GM10847 (cell line): Measurements from ENCODE around the gene DUSP6.

Experiments
- POLR2A ChIP-seq: IDR thresholded peaks from 2 replicates; pipeline ENCODE4 v1.6.1; 2011; ENCODE audit not compliant: insufficient read length; ENCODE audit errors: extremely low read depth

Gene DUSP6

GRCh38 chr12:89328151-89329030 lies 23.9 kb downstream of the DUSP6 start:
- no peak for TF ChIP-seq POLR2A

DNA sequence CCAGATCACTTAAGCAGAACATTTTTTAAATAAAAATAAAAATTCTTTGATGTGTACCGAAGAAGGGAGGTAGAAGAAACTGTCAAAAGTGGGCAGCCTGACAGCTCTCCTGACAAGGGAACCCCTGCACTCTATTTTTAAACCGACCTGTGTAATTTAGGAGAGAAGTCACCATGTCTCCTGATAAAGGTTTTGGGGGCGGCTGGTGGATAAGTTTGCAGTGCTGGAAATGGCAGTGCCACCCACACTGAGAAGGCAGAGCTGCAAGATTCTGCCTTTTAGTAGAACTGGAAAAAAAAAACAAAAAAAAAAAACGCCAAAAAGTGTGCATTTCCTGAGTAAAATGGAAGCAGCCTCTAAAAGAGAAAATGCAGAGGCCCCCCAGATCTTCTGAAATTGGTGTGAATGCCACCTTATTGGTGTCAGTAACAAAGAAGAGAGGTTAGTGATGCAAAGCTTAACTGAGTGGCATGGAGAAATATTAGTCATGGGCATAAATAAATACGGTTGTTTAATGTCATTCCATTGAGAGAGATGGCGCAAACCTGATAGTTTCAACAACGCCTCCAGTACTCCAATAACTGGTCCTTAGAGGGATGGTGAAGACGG lies 24.7 kb downstream of the DUSP6 start:
- no peak for TF ChIP-seq POLR2A

DNA sequence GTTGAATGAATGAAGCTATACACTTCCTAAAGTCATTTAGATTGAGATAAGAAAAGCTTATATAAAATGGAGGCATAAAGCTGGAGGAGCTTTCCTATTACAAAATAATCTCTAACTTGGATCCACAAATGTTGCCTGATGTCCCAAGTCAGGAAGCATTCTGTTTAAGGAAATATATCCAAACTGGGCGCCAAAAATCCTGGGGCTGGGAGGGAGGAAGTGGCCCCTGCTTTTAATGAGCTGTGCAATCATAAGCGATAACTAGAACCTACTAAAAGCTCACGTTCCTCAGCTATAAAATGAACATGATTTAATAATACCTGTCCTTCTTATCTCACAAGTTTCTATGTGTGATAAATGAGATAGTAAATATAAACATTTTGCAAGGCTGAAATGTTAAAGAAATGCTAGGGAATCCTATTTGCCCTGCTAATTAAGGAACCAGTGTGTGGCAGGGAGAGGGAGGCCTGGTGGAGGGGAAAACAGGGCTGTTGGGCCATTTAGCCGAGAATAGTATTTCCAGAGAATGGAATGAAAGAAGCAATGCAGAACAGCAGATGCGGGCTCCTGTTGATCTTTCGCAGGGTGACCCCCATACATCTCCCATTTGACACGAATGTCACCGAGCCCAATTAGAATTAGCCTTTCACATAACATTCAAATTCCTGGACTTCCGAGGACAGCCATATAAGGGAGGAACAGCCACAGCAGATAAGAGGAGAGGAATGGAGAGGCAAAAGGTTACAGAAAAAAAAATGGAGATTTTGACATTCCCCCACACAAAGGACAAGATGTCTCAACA lies 25.9 kb downstream of the DUSP6 start:
- TF ChIP-seq POLR2A = no peak

DNA sequence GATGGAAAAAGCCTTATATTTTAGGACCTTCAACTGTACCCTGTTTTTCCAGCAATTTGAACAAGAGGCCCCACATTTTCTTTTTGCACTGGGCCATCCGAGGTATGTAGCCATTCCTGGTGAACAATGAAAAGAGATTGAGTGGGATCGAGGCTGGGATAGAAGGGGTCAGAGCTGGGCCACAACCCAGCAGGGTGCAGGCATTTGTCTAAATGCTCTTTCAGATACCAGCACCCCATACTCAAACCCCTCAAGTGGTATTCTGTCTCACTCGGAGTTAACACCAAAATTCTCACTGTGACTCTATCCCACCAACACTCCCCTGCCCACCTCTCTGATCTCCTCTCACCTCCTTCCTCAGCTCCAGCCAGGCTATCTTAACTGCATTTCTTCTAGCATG lies 26.8 kb downstream of the DUSP6 start:
- TF ChIP-seq POLR2A = no peak

DNA sequence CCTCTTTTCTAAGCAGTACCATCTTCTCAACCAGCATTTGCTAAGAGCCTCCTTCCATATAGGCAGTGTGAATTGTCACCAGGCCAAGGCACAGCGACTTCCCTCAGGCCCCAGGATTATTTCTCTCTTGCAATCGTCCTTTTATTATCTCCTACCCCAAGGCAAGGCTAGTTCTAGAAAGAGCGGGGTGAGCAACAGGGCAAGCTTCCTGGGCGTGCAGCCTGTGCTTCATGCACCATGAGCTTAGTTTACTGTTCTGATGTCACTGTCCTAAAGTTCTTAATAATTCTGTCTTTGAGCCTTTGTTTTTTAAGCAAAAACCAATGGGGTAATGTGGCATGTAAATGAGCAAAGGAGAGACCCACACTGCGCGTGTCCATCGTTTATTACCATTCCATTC lies 27.9 kb downstream of the DUSP6 start:
- no peak for TF ChIP-seq POLR2A

- no peak for TF ChIP-seq POLR2A
Observed at GRCh38 chr12:89323568-89324218, 28.6 kb downstream of the DUSP6 start.

GRCh38 chr12:89320735-89321134 lies 31.6 kb downstream of the DUSP6 start:
- no peak for TF ChIP-seq POLR2A

DNA sequence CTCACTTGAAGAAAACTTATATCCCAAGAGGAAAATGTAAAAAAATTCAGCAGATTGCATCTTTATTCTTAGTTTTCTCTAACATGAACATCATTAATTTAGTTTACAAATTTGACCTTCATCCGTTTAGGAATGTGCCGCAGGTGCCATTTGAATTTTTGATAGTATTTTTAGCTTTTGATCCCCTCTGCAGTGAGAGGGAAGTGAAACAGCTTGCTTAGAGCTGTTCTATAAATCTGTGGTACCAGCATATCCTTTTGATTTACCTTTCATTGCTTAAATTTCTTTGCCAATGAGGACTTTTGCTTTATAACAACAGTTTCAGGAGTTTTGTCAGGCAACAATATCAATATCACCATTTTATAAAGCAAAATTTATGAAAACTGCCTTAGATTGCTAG lies 32.7 kb downstream of the DUSP6 start:
- no peak for TF ChIP-seq POLR2A

GRCh38 chr12:89319122-89319521 lies 33.2 kb downstream of the DUSP6 start:
- TF ChIP-seq POLR2A = no peak

DNA sequence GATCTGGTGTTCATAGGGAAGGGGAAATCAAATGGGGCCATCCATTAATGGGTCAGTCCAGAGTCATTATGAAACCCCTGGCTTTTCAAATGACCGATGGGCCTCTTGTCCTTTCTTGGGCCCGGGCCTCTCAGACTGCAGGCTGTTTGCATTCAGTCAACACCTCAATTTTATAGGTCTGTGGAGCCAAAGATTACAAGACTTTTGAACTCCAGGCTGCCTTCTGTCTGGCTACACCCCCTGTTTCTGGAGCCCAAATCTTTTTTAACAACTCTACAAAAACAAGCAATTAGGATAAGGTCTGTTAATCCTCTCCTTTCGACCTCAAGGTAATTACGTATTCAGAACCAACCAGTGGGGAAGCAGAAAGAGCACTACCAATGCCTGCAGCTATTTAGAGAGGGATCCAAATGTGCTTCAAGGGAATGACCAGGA lies 35.6 kb downstream of the DUSP6 start:
- no peak for TF ChIP-seq POLR2A

DNA sequence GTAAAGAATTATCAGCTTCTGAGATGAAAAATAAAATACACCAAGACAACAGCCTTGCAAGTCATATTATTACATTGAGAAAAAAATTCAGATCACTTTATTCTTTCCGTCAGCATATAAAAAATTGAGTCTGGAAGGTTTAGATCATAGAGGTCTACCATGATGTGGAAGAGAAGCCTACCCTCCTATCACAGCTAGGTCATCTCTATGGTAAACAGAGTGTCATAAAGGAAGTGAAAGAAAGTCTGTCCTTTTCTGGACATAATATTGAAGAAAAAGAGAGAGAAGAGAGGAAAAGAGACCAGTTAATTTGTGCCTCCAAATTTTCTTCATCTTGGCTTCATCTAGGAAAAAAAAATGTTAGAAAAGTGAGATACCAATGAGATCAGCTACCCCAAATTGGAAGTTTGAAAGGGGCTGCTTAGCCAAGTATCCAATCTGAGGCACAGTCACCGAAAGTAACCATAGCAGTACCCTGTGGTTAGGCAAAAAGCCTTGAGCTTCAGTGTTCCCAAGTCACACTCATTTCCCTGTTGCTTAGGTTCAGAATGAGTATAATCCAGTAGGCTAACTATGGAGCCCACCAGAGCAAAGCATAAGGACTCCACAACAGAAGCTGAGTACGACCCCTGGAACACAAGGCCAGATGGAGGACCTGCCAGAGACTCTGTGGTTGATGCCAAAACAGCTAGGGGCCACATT lies 38.1 kb downstream of the DUSP6 start:
- TF ChIP-seq POLR2A = no peak

GRCh38 chr12:89311703-89312293 lies 40.5 kb downstream of the DUSP6 start:
- TF ChIP-seq POLR2A = no peak

DNA sequence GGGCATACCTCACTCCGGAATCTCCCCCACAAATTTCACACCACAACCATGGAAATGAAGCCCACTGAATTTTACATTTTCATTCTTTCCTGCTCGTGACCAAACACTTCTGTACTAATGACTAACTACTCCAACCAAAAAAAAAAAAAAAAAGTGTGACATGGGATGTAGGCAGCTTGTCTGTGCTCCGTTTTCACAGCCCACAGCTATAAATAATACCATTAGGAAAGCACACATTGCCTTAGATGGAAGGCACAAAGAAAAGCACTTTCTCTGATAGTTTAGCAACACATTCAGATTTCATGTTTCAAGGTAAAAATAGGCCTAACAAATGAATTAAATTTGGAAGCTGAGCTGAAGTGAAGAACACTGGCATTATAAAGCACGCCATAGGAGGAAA lies 42.5 kb downstream of the DUSP6 start:
- no peak for TF ChIP-seq POLR2A

DNA sequence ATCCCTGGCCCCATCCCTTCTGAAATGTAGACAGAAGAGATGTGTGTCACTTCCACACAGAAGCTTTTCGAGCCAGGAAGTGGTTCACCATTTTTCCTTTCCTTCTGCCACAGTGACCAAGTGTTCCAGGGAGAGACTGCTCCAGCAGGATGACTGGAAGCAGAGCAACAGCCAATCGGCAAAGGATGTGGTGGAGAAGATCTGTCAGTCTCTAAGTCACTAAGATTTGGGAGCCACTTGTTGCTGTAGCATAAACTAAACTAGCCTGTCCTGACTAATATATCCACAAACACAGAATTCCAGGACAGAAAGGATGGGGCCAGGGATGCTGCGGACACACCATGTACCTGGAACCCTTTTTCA lies 42.9 kb downstream of the DUSP6 start:
- TF ChIP-seq POLR2A = no peak
